H9 (cell line): ENCODE measurements around the gene NLN. TPM values are rescaled to one million over a fixed set of nuclear protein-coding genes. Genes with fewer than 3 reads are reported as not detected.
A peak's percentile ranks its signal among the peaks of the same experiment; 100 is the strongest.

ENCODE experiments used
- DNase-seq: peaks from one replicate; pipeline ENCODE4 v3.0.0-alpha.2; 2017
- H2AFZ ChIP-seq: one replicate; pipeline ENCODE4 v1.6.1; 2013; ENCODE audit warnings: mild to moderate bottlenecking, low read length, control low read depth, moderate library complexity
- H2AK5ac ChIP-seq: 2 replicates; pipeline ENCODE4 v1.6.1; 2013; ENCODE audit warnings: low read length, control low read depth, mixed read lengths; ENCODE audit not compliant: insufficient read length
- H2BK120ac ChIP-seq: one replicate; pipeline ENCODE4 v1.6.1; 2013; ENCODE audit warnings: low read depth, mild to moderate bottlenecking, low read length, control low read depth, inconsistent platforms; ENCODE audit not compliant: poor library complexity, severe bottlenecking
- H2BK12ac ChIP-seq: 2 replicates; pipeline ENCODE4 v1.6.1; 2013; ENCODE audit warnings: low read length, control low read depth, mixed read lengths, low read depth; ENCODE audit not compliant: insufficient read length
- H2BK15ac ChIP-seq: 2 replicates; pipeline ENCODE4 v1.6.1; 2013; ENCODE audit warnings: low read depth, low read length, control low read depth
- H2BK20ac ChIP-seq: one replicate; pipeline ENCODE4 v1.6.1; 2013; ENCODE audit warnings: low read depth, mild to moderate bottlenecking, low read length, control low read depth, inconsistent platforms; ENCODE audit not compliant: poor library complexity, severe bottlenecking
- H2BK5ac ChIP-seq: 2 replicates; pipeline ENCODE4 v1.6.1; 2013; ENCODE audit warnings: low read length, control low read depth, mixed read lengths; ENCODE audit not compliant: insufficient read length
- H3K14ac ChIP-seq: 2 replicates; pipeline ENCODE4 v1.6.1; 2013; ENCODE audit warnings: low read length, control low read depth; ENCODE audit not compliant: insufficient read depth
- H3K18ac ChIP-seq: 2 replicates; pipeline ENCODE4 v1.6.1; 2013; ENCODE audit warnings: low read depth, mild to moderate bottlenecking, mixed read lengths, low read length, control low read depth; ENCODE audit not compliant: insufficient read length
- H3K23ac ChIP-seq: 2 replicates; pipeline ENCODE4 v1.6.1; 2013; ENCODE audit warnings: low read length, control low read depth, mixed read lengths, low read depth; ENCODE audit not compliant: insufficient read length
- H3K23me2 ChIP-seq: 2 replicates; pipeline ENCODE4 v1.6.1; 2013; ENCODE audit warnings: low read depth, mild to moderate bottlenecking, mixed read lengths, low read length, control low read depth; ENCODE audit not compliant: insufficient read length, poor library complexity, severe bottlenecking
- H3K27ac ChIP-seq: 2 replicates; pipeline ENCODE4 v1.5.1; 2013; ENCODE audit warnings: low read length, control low read depth, mixed read lengths, low read depth; ENCODE audit not compliant: insufficient read length
- H3K27me3 ChIP-seq: 2 replicates; pipeline ENCODE4 v1.6.1; 2013; ENCODE audit warnings: low read length, control low read depth, inconsistent platforms; ENCODE audit not compliant: insufficient read depth
- H3K4ac ChIP-seq: 2 replicates; pipeline ENCODE4 v1.6.1; 2013; ENCODE audit warnings: low read depth, mild to moderate bottlenecking, control low read depth, inconsistent platforms, low read length, moderate library complexity
- H3K4me1 ChIP-seq: 2 replicates; pipeline ENCODE4 v1.6.1; 2013; ENCODE audit warnings: low read length, control low read depth, inconsistent platforms; ENCODE audit not compliant: insufficient read depth
- H3K4me2 ChIP-seq: 2 replicates; pipeline ENCODE4 v1.6.1; 2013; ENCODE audit warnings: low read length, control low read depth, mixed read lengths; ENCODE audit not compliant: insufficient read length, insufficient read depth
- H3K56ac ChIP-seq: 2 replicates; pipeline ENCODE4 v1.6.1; 2013; ENCODE audit warnings: low read depth, mild to moderate bottlenecking, mixed read lengths, low read length, control low read depth; ENCODE audit not compliant: insufficient read length
- H3K79me1 ChIP-seq: 2 replicates; pipeline ENCODE4 v1.6.1; 2013; ENCODE audit warnings: low read depth, mild to moderate bottlenecking, moderate library complexity, low read length, control low read depth, inconsistent platforms; ENCODE audit not compliant: insufficient read depth, poor library complexity, severe bottlenecking
- H3K79me2 ChIP-seq: 2 replicates; pipeline ENCODE4 v1.6.1; 2013; ENCODE audit warnings: low read length, control low read depth, inconsistent platforms; ENCODE audit not compliant: insufficient read depth
- H3K9ac ChIP-seq: 2 replicates; pipeline ENCODE4 v1.6.1; 2013; ENCODE audit warnings: low read length, control low read depth, mixed read lengths; ENCODE audit not compliant: insufficient read length; ENCODE audit errors: extremely low read depth
- H3K9me3 ChIP-seq: one replicate; pipeline ENCODE4 v1.6.1; 2013; ENCODE audit warnings: low read depth, low read length, inconsistent platforms; ENCODE audit not compliant: control insufficient read depth
- H3T11ph ChIP-seq: one replicate; pipeline ENCODE4 v1.6.1; 2013; ENCODE audit warnings: mild to moderate bottlenecking, low read length, control low read depth, inconsistent platforms
- H4K20me1 ChIP-seq: one replicate; pipeline ENCODE4 v1.6.1; 2013; ENCODE audit not compliant: control insufficient read depth, insufficient read length, insufficient read depth
- H4K5ac ChIP-seq: 2 replicates; pipeline ENCODE4 v1.6.1; 2013; ENCODE audit warnings: low read depth, mild to moderate bottlenecking, mixed read lengths, low read length, control low read depth; ENCODE audit not compliant: insufficient read length
- H4K8ac ChIP-seq: replicated peaks from 2 replicates; pipeline ENCODE4 v1.6.1; 2013; ENCODE audit warnings: low read length, control low read depth, mixed read lengths, low read depth; ENCODE audit not compliant: insufficient read length
- H4K91ac ChIP-seq: 2 replicates; pipeline ENCODE4 v1.6.1; 2013; ENCODE audit warnings: low read depth, mild to moderate bottlenecking, moderate library complexity, mixed read lengths, low read length, control low read depth; ENCODE audit not compliant: insufficient read length
- H3K27ac Mint-ChIP-seq, 3 experiments: 2 replicates in 2 of 3; 3 replicates in 1 of 3; pipeline ENCODE4 v1.8.0; 2020 to 2021; ENCODE audit warnings: mixed read lengths in 3 of 3, mild to moderate bottlenecking in 1 of 3, moderate library complexity in 1 of 3
- H3K27me3 Mint-ChIP-seq: 2 replicates; pipeline ENCODE4 v1.8.0; 2021; ENCODE audit warnings: low read depth, mild to moderate bottlenecking, moderate library complexity, mixed read lengths
- H3K36me3 Mint-ChIP-seq, 3 experiments: 2 replicates in 2 of 3; 3 replicates in 1 of 3; pipeline ENCODE4 v1.8.0; 2020 to 2021; ENCODE audit warnings: low read depth in 3 of 3, mixed read lengths in 3 of 3; ENCODE audit not compliant: insufficient read depth in 1 of 3
- H3K4me1 Mint-ChIP-seq, 2 experiments: 2 replicates each; pipeline ENCODE4 v1.8.0; 2020; ENCODE audit warnings: mixed read lengths in 2 of 2
- H3K4me3 Mint-ChIP-seq, 2 experiments: 2 replicates in 1 of 2; 3 replicates in 1 of 2; pipeline ENCODE4 v1.8.0; 2020 to 2021; ENCODE audit warnings: mild to moderate bottlenecking in 2 of 2, mixed read lengths in 2 of 2, moderate library complexity in 1 of 2
- H3K9me3 Mint-ChIP-seq, 2 experiments: 2 replicates in 1 of 2; 3 replicates in 1 of 2; pipeline ENCODE4 v1.8.0; 2020; ENCODE audit warnings: mild to moderate bottlenecking in 2 of 2, mixed read lengths in 2 of 2, moderate library complexity in 1 of 2
- WGBS: extraction: QIAGEN DNeasy Blood & Tissue Kit; methylation state at CpG from one replicate; pipeline ENCODE4 v1.1.7; 2013; ENCODE audit warnings: missing lambda C conversion rate, low lambda C conversion rate, mixed read lengths; ENCODE audit not compliant: insufficient read length; ENCODE audit errors: extremely low coverage; 5-methylcytosine and 5-hydroxymethylcytosine counted together
- total RNA-seq: library from RNA; stranded (reverse); gene quantifications from 2 replicates; pipeline ENCODE4 v1.2.1, GENCODE V29; 2021
- TF ChIP-seq, protein P1 (sequence below): fragments of 200-600 bp; sonication (generic); conservative IDR thresholded peaks from 3 replicates; pipeline ENCODE4 v1.8.0; 2021; ENCODE audit warnings: antibody characterized with exemption, mild to moderate bottlenecking

The NLN gene
- total RNA-seq, 1 experiment from 2014 or later, result 137 TPM

DNA sequence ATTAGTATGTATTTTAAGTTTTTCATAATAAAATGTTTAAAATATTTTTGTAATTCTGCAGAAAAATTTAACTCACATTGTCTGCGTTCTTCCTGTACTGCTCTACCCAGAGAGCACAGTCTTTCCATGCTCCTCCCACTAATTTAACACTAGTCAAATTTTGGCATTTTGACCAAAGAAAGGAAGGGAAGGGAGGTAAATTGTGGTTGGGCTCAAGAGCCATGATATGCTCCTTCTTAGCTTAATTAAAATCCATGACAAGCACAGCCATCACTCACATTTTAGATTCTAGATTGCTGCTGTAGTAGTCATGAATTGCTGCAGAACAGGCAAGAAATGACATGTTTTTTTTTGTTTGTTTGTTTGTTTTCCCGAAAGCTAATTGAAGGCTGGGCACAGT is 98.4 kb downstream of the NLN start:
- H3K4me1 ChIP-seq, result no peaks in the 10 kb centered on the region
- no peak overlapping the region for H3T11ph ChIP-seq
- no peaks in the 10 kb centered on the region for H4K20me1 ChIP-seq
- no peak overlapping the region for H3K56ac ChIP-seq
- Mint-ChIP-seq H3K27me3 (no peaks in the 10 kb centered on the region), H3K36me3 (peaks cover 11 to 50% (median 46%) of the 10 kb centered on the region in 3 experiments), H3K9me3 (no peaks in the 10 kb centered on the region), H3K4me1 (peaks cover 12 to 26% of the 10 kb centered on the region in 2 experiments), H3K4me3 (no peak overlapping the region), H3K27ac (0 out of 7 replicates have a peak overlapping the region, but pooled peaks of 1 of the 3 experiments have one; percentile 27)
- no CpG with 5 or more reads among the region's 2 CpGs for WGBS
- no peak overlapping the region for H2BK20ac ChIP-seq
- no peak overlapping the region for H2BK120ac ChIP-seq
- no peaks in the 10 kb centered on the region for H3K23me2 ChIP-seq
- no peak overlapping the region for H2BK5ac ChIP-seq
- H3K4ac ChIP-seq, result no peak overlapping the region
- no peak overlapping the region for H3K9ac ChIP-seq
- TF ChIP-seq, protein P1, sequence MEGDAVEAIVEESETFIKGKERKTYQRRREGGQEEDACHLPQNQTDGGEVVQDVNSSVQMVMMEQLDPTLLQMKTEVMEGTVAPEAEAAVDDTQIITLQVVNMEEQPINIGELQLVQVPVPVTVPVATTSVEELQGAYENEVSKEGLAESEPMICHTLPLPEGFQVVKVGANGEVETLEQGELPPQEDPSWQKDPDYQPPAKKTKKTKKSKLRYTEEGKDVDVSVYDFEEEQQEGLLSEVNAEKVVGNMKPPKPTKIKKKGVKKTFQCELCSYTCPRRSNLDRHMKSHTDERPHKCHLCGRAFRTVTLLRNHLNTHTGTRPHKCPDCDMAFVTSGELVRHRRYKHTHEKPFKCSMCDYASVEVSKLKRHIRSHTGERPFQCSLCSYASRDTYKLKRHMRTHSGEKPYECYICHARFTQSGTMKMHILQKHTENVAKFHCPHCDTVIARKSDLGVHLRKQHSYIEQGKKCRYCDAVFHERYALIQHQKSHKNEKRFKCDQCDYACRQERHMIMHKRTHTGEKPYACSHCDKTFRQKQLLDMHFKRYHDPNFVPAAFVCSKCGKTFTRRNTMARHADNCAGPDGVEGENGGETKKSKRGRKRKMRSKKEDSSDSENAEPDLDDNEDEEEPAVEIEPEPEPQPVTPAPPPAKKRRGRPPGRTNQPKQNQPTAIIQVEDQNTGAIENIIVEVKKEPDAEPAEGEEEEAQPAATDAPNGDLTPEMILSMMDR, result no peak
- H2BK12ac ChIP-seq, result no peak overlapping the region
- no peaks in the 10 kb centered on the region for H3K9me3 ChIP-seq
- H4K91ac ChIP-seq, result no peak overlapping the region
- H3K79me1 ChIP-seq, result no peaks in the 10 kb centered on the region
- H4K8ac ChIP-seq, result no peak overlapping the region
- no peaks in the 10 kb centered on the region for H3K79me2 ChIP-seq
- no peak overlapping the region for H2AK5ac ChIP-seq
- H2AFZ ChIP-seq, result no peak overlapping the region
- no peaks in the 10 kb centered on the region for H3K27me3 ChIP-seq
- no peak overlapping the region for H3K14ac ChIP-seq
- H4K5ac ChIP-seq, result no peak overlapping the region
- H3K4me2 ChIP-seq, result no peak overlapping the region
- no peak for DNase-seq
- H3K18ac ChIP-seq, result no peak overlapping the region
- H3K23ac ChIP-seq, result no peak overlapping the region
- no peak overlapping the region for H3K27ac ChIP-seq
- H2BK15ac ChIP-seq, result no peak overlapping the region
